WERI-Rb-1 (cell line): ENCODE data around the gene SLC6A18.

Experiments
- DNase-seq: peaks from one replicate; pipeline ENCODE4 v3.0.0-alpha.2; 2020
- H3K27ac ChIP-seq: fragments of 250-450 bp; sonication (Bioruptor Pico); 2 replicates; pipeline ENCODE4 v1.5.1; 2020; ENCODE audit warnings: mild to moderate bottlenecking, moderate library complexity
- H3K27me3 ChIP-seq: fragments of 250-450 bp; sonication (Bioruptor Pico); 2 replicates; pipeline ENCODE4 v1.5.1; 2021; ENCODE audit warnings: mild to moderate bottlenecking, low read depth, moderate library complexity; ENCODE audit not compliant: insufficient read depth, severe bottlenecking
- H3K36me3 ChIP-seq: fragments of 250-450 bp; sonication (Bioruptor Pico); 2 replicates; pipeline ENCODE4 v1.5.1; 2020; ENCODE audit warnings: mild to moderate bottlenecking, moderate library complexity
- H3K4me3 ChIP-seq: 2 replicates; pipeline ENCODE4 v1.5.1; 2011; ENCODE audit warnings: low read depth, mild to moderate bottlenecking, control low read depth, low read length
- H3K9me3 ChIP-seq: fragments of 250-450 bp; sonication (Bioruptor Pico); 2 replicates; pipeline ENCODE4 v1.5.1; 2021; ENCODE audit warnings: mild to moderate bottlenecking, moderate library complexity; ENCODE audit not compliant: severe bottlenecking
- TF ChIP-seq, protein P1 (sequence below): IDR thresholded peaks from 2 replicates; pipeline ENCODE4 v1.5.1; 2011; ENCODE audit warnings: low read depth, mild to moderate bottlenecking, control low read depth, inconsistent platforms, low read length

SLC6A18 gene

DNA sequence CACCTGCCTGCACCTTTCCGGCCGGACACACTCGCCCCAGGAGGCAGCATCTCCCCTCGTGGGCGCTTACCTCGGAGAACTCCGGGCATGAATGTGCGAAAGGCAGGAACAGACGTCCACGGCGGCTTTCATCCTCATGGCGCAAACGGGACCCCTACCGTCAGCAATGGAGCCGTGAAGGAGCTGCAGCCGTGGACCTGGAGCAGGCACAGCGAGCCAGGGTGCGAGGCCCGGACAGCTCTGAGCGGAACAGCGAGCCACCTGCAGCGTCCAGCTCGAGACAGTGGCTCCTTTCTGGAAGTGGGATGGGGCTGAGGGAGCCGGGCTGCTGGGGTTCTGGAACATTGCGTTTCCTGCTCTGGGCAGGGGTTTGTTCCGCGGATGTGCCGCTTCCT lies 31.6 kb upstream of the SLC6A18 start:
- no peak for DNase-seq
- TF ChIP-seq, protein P1, sequence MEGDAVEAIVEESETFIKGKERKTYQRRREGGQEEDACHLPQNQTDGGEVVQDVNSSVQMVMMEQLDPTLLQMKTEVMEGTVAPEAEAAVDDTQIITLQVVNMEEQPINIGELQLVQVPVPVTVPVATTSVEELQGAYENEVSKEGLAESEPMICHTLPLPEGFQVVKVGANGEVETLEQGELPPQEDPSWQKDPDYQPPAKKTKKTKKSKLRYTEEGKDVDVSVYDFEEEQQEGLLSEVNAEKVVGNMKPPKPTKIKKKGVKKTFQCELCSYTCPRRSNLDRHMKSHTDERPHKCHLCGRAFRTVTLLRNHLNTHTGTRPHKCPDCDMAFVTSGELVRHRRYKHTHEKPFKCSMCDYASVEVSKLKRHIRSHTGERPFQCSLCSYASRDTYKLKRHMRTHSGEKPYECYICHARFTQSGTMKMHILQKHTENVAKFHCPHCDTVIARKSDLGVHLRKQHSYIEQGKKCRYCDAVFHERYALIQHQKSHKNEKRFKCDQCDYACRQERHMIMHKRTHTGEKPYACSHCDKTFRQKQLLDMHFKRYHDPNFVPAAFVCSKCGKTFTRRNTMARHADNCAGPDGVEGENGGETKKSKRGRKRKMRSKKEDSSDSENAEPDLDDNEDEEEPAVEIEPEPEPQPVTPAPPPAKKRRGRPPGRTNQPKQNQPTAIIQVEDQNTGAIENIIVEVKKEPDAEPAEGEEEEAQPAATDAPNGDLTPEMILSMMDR: no peak
- no peaks in the 10 kb centered on the region for H3K27me3 ChIP-seq
- no peak overlapping the region for H3K27ac ChIP-seq
- H3K36me3 ChIP-seq: no peaks in the 10 kb centered on the region
- no peaks in the 10 kb centered on the region for H3K9me3 ChIP-seq
- H3K4me3 ChIP-seq: no peak overlapping the region

DNA sequence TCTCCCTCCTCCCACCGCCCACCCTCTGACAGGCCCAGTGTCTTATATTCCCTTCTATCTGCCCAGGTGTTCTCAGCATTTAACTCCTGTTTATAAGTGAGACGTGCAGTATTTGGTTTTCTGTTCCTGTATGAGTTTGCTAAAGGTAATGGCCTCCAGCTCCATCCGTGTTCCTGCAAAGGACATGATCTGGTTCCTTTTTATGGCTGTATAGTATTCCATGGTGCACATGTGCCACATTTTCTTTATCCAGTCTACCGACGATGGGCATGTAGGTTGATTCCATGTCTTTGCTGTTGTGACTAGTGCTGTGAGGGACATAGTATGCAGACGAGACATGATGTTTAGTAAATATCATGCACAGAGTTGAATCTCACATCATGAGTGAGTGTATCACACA lies 30.8 kb upstream of the SLC6A18 start:
- no peak overlapping the region for H3K27ac ChIP-seq
- H3K27me3 ChIP-seq: no peaks in the 10 kb centered on the region
- H3K9me3 ChIP-seq: no peaks in the 10 kb centered on the region
- no peaks in the 10 kb centered on the region for H3K36me3 ChIP-seq
- H3K4me3 ChIP-seq: no peak overlapping the region
- DNase-seq: no peak
- TF ChIP-seq, protein P1: no peak

DNA sequence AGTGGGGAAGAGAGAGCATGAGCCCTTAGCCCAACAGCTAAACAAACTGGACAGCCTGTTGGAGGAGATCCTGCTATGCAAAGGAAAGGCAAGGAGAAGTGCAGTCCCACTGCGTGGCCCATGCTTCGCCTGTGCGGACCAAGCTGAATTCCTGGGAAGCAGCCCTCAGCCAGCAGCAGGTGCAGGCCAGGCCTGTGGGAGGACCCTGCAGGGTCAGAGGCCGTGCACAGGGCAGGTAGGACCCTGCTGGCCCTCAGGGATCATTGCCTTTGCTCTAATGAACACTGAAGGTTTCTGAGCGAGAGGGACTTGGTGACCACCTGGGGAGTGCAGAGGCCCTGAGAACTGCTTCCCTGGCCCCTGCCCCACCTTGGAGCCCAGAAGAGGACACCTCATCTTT lies 29.7 kb upstream of the SLC6A18 start:
- H3K27ac ChIP-seq: no peak overlapping the region
- TF ChIP-seq, protein P1: no peak
- no peak for DNase-seq
- no peak overlapping the region for H3K4me3 ChIP-seq
- H3K9me3 ChIP-seq: no peaks in the 10 kb centered on the region
- no peaks in the 10 kb centered on the region for H3K36me3 ChIP-seq
- no peaks in the 10 kb centered on the region for H3K27me3 ChIP-seq

DNA sequence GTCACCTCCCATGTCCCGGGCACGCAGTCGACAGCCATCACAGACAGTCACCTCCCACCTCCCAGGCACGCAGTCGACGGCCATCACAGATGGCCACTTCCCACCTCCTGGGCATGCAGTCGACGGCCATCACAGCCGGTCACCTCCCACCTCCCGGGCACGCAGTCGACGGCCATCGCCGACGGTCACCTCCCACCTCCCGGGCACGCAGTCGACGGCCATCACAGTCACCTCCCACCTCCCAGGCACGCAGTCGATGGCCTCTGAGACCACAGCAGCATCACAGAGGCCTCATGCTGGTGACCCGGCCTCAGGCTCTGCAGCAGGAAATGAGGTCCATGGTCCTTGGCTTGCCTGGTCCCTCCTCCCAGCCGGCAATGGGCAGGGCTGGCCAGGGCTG lies 29.3 kb upstream of the SLC6A18 start:
- Histone ChIP-seq H3K4me3 (no peak overlapping the region), H3K36me3 (no peaks in the 10 kb centered on the region), H3K9me3 (no peaks in the 10 kb centered on the region), H3K27ac (no peak overlapping the region), H3K27me3 (no peaks in the 10 kb centered on the region)
- DNase-seq: no peak
- TF ChIP-seq, protein P1: no peak

DNA sequence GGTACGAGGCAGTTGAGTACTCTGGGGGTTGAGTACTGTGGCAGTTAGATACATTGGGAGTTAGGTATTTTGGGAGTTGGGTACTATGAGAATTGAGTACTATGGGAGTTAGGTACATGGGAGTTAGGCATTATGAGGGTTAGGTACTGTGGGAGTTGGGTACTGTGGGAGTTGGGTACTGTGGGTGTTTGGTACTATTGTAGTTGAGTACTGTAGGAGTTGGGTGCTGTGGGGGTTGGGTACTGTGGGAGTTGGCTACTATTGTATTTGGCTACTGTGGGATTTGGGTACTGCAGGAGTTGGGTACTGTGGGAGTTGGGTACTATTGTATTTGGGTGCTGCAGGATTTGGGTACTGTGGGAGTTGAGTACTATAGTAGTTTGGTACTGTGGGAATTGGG lies 28.6 kb upstream of the SLC6A18 start:
- no peak overlapping the region for H3K27ac ChIP-seq
- TF ChIP-seq, protein P1: no peak
- no peak for DNase-seq
- no peaks in the 10 kb centered on the region for H3K36me3 ChIP-seq
- H3K9me3 ChIP-seq: no peaks in the 10 kb centered on the region
- no peak overlapping the region for H3K4me3 ChIP-seq
- no peaks in the 10 kb centered on the region for H3K27me3 ChIP-seq

DNA sequence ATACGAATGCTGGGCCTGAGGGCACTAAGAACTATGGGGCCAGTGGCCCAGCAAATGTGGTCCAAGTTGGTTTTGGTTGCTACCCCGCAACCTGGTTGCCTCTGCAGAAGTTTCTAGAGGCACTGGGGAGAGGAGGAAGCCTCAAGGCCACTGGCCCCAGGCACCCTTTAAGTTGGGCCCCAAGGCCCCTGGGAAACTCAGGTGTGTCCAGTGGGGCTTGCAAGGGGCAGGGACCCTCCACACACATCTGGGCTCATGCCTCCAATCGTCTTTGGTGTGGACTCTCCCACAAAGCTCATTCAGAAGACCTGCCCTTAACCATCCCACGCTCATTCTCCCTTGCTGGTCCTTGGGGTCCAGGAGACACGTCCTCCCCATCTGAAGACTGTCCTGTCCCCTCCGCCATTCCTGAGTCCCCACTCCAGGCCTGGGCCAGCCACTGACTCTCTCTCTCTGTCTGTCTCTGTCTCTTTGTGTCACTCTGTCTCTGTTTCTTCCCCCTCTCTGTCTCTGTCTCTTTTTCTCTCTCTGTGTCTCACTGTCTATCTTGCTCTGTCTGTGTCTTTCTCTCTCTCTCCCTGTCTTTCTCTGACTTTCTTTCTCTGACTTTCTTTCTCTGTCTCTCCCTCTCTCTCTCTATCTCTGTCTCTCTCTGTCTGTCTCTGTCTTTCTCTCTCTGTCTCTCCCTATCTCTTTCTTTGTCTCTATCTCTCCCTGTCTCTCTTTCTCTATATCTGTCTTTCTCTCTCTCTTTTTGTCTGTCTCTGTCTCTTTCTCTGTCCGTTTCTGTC lies 27.1 kb upstream of the SLC6A18 start:
- Histone ChIP-seq H3K27me3 (no peaks in the 10 kb centered on the region), H3K4me3 (no peak overlapping the region), H3K36me3 (no peaks in the 10 kb centered on the region), H3K9me3 (no peaks in the 10 kb centered on the region), H3K27ac (no peak overlapping the region)
- no peak for DNase-seq
- TF ChIP-seq, protein P1: no peak
